Nephron (organoid): Measurements from ENCODE around the gene LHFPL6.

Source experiments
- H3K27ac Mint-ChIP-seq, 3 experiments: 2 replicates each; pipeline ENCODE4 v1.8.0; 2020; ENCODE audit warnings: mixed read lengths in 3 of 3, mild to moderate bottlenecking in 2 of 3, moderate library complexity in 1 of 3
- H3K27me3 Mint-ChIP-seq: 2 replicates; pipeline ENCODE4 v1.8.0; 2021; ENCODE audit warnings: low read depth, mild to moderate bottlenecking, moderate library complexity, mixed read lengths
- H3K36me3 Mint-ChIP-seq: 2 replicates; pipeline ENCODE4 v1.8.0; 2020; ENCODE audit warnings: low read depth, mixed read lengths
- H3K4me1 Mint-ChIP-seq: 2 replicates; pipeline ENCODE4 v1.8.0; 2020; ENCODE audit warnings: mixed read lengths
- H3K4me3 Mint-ChIP-seq, 3 experiments: 2 replicates each; pipeline ENCODE4 v1.8.0; 2020; ENCODE audit warnings: mild to moderate bottlenecking in 3 of 3, mixed read lengths in 3 of 3, moderate library complexity in 2 of 3
- H3K9me3 Mint-ChIP-seq: 2 replicates; pipeline ENCODE4 v1.8.0; 2020; ENCODE audit warnings: mixed read lengths
- CTCF ChIP-seq, 3 experiments: fragments of 200-600 bp; sonication (generic); IDR thresholded peaks; one replicate each; pipeline ENCODE4 v1.5.0; 2021; ENCODE audit warnings: antibody characterized with exemption in 3 of 3; ENCODE audit not compliant: unreplicated experiment in 3 of 3

LHFPL6 gene

GRCh38 chr13:39407786-39408185, 195.2 kb downstream of the LHFPL6 start:
- no peak for TF ChIP-seq CTCF (IDR thresholded peaks at IDR 0.05; ENCODE audit: unreplicated experiment in 3 of 3)
- H3K9me3 Mint-ChIP-seq: no peaks in the 10 kb centered on the region
- no peak overlapping the region for H3K4me3 Mint-ChIP-seq
- H3K27ac Mint-ChIP-seq: no peak overlapping the region
- H3K27me3 Mint-ChIP-seq: no peaks in the 10 kb centered on the region
- H3K4me1 Mint-ChIP-seq: peaks cover 65% of the 10 kb centered on the region
- no peaks in the 10 kb centered on the region for H3K36me3 Mint-ChIP-seq

- no peaks in the 10 kb centered on the region for H3K9me3 Mint-ChIP-seq
- no peak for TF ChIP-seq CTCF (IDR thresholded peaks at IDR 0.05; ENCODE audit: unreplicated experiment in 3 of 3)
- no peak overlapping the region for H3K4me3 Mint-ChIP-seq
- H3K27ac Mint-ChIP-seq: no peak overlapping the region
- H3K27me3 Mint-ChIP-seq: no peaks in the 10 kb centered on the region
- H3K4me1 Mint-ChIP-seq: peaks cover 70% of the 10 kb centered on the region
- H3K36me3 Mint-ChIP-seq: no peaks in the 10 kb centered on the region
Observed at GRCh38 chr13:39407138-39407537, 195.9 kb downstream of the LHFPL6 start.

GRCh38 chr13:39406688-39407087, 196.3 kb downstream of the LHFPL6 start:
- no peaks in the 10 kb centered on the region for H3K27me3 Mint-ChIP-seq
- H3K27ac Mint-ChIP-seq: no peak overlapping the region
- no peaks in the 10 kb centered on the region for H3K36me3 Mint-ChIP-seq
- no peak for TF ChIP-seq CTCF (IDR thresholded peaks at IDR 0.05; ENCODE audit: unreplicated experiment in 3 of 3)
- H3K4me3 Mint-ChIP-seq: no peak overlapping the region
- no peaks in the 10 kb centered on the region for H3K9me3 Mint-ChIP-seq
- peaks cover 69% of the 10 kb centered on the region for H3K4me1 Mint-ChIP-seq

GRCh38 chr13:39405596-39406205, 197.3 kb downstream of the LHFPL6 start:
- no peaks in the 10 kb centered on the region for H3K9me3 Mint-ChIP-seq
- no peaks in the 10 kb centered on the region for H3K27me3 Mint-ChIP-seq
- TF ChIP-seq CTCF (IDR thresholded peaks at IDR 0.05; ENCODE audit: unreplicated experiment in 3 of 3): no peak
- no peaks in the 10 kb centered on the region for H3K36me3 Mint-ChIP-seq
- no peak overlapping the region for H3K4me3 Mint-ChIP-seq
- H3K27ac Mint-ChIP-seq: peak overlapping the region in 2 of 3 experiments; percentile 16 to 54
- peaks cover 60% of the 10 kb centered on the region for H3K4me1 Mint-ChIP-seq

DNA sequence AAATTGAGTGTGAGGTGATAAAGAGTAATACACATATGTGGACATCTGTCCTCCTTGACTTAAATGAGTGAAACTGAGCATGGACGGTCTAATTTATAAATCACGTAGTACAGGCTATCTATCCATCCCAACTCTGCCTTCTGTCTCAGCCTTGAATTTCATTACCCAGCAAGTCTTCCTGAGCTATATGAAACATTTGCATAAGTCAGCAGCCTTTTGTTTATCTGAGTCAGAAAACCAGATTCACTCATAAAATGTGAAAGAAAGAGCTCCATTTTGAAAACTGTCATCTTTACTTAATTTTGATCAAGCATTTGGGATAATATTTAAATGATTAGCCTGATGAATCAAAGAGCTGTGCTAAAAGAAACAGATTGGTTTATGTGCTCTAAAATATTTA, 197.9 kb downstream of the LHFPL6 start:
- Mint-ChIP-seq H3K4me3 (no peak overlapping the region), H3K9me3 (no peaks in the 10 kb centered on the region), H3K36me3 (no peaks in the 10 kb centered on the region), H3K4me1 (peaks cover 55% of the 10 kb centered on the region), H3K27me3 (no peaks in the 10 kb centered on the region), H3K27ac (peak overlapping the region in 2 of 3 experiments; percentile 16 to 54)
- TF ChIP-seq CTCF (IDR thresholded peaks at IDR 0.05; ENCODE audit: unreplicated experiment in 3 of 3): no peak

- Mint-ChIP-seq H3K4me3 (no peak overlapping the region), H3K27me3 (no peaks in the 10 kb centered on the region), H3K27ac (peak overlapping the region in 1 of 3 experiments; percentile 6), H3K36me3 (peaks cover 4% of the 10 kb centered on the region), H3K4me1 (peaks cover 49% of the 10 kb centered on the region), H3K9me3 (no peaks in the 10 kb centered on the region)
- no peak for TF ChIP-seq CTCF (IDR thresholded peaks at IDR 0.05; ENCODE audit: unreplicated experiment in 3 of 3)
Observed at GRCh38 chr13:39403106-39403505, 199.9 kb downstream of the LHFPL6 start.
